Upper lobe of right lung (tissue), 1 donor: ENCODE measurements around the gene DARS1. TPM values are rescaled to one million over a fixed set of nuclear protein-coding genes. Genes with fewer than 3 reads are reported as not detected.

ENCODE experiments used
- ATAC-seq: fragments of 200-7000 bp; cut with Tn5 transposase; one replicate; pipeline ENCODE4 v1.9.1; 2020; ENCODE audit warnings: mild to moderate bottlenecking, moderate library complexity
- DNase-seq: peaks from one replicate; pipeline ENCODE4 v3.0.0-alpha.2; 2020
- H3K27ac ChIP-seq: fragments of 200-600 bp; one replicate; pipeline ENCODE4 v1.8.0; 2022
- H3K27me3 ChIP-seq: fragments of 200-600 bp; one replicate; pipeline ENCODE4 v1.8.0; 2022; ENCODE audit warnings: mild to moderate bottlenecking
- H3K36me3 ChIP-seq: fragments of 200-600 bp; one replicate; pipeline ENCODE4 v1.8.0; 2022
- H3K4me1 ChIP-seq: fragments of 200-600 bp; one replicate; pipeline ENCODE4 v1.8.0; 2022
- H3K4me3 ChIP-seq: fragments of 200-600 bp; one replicate; pipeline ENCODE4 v1.8.0; 2022; ENCODE audit warnings: mild to moderate bottlenecking
- H3K9me3 ChIP-seq: fragments of 200-600 bp; one replicate; pipeline ENCODE4 v1.8.0; 2022
- intact Hi-C: fragments of 100-400 bp; cut with DNase I; formaldehyde crosslinking; loops from one replicate; pipeline ENCODE4 v1.11.0; 2022
- total RNA-seq: library from RNA; stranded (reverse); fragmentation: NEBNext Ultra II Directional; extraction: Animal tissue kit (Norgen Biotek cat#: 25700); gene quantifications from one replicate; pipeline ENCODE4 v1.2.1, GENCODE V29; 2021
- TF ChIP-seq, protein P1 (sequence below): fragments of 200-600 bp; IDR thresholded peaks from one replicate; pipeline ENCODE4 v1.8.0; 2022; ENCODE audit warnings: antibody characterized with exemption
- donor health status: DM: no; HTN: yes; CAD: no; lungs with severe emphysema.

The DARS1 gene
- total RNA-seq, 1 donor from 2014 or later = 55.3 TPM

DNA sequence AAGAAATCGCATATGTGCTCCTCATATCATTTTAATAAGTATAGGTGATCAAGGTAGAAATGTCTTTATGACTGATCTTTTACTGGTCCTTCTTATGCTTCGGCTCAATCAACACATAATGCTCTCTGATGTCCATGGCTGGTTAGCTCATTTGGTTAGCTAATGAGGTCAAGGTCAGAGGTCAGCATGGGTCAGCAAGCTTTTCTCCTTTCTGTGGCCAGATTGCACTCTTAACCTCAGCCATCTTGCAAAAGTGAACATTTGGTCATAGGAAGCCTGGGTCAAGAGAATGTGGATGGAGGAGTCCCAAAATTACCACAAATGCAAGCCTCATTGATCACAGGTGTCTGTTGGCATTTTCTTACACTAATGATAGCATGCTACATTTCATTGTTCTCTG is 35.4 kb upstream of the DARS1 start:
- intact Hi-C loops = no loop called here
- H3K4me3 ChIP-seq = no peak overlapping the region

DNA sequence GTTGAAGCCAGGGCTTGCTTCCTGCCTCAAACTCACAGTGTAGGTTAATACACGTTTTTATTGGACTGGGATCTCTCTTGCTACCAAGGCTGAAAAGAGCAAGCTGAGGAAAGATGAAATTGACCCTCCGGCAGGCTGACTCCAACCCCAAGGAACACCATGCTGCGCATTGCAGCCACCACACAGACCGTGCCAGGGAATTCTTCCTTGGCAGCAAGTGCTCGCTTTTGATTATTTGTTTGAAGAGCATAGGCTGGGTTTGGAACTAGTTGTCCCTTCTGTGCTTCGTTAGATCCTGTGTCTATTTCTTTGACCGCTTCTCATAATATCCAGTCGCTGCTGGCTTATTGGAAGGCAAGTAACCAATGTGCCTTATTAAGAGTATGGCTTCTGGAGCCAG is 34.4 kb upstream of the DARS1 start:
- Histone ChIP-seq H3K36me3 (no peaks in the 10 kb centered on the region), H3K4me1 (peaks cover 8% of the 10 kb centered on the region), H3K4me3 (no peak overlapping the region), H3K9me3 (no peaks in the 10 kb centered on the region), H3K27me3 (no peaks in the 10 kb centered on the region), H3K27ac (no peak overlapping the region)
- TF ChIP-seq, protein P1, sequence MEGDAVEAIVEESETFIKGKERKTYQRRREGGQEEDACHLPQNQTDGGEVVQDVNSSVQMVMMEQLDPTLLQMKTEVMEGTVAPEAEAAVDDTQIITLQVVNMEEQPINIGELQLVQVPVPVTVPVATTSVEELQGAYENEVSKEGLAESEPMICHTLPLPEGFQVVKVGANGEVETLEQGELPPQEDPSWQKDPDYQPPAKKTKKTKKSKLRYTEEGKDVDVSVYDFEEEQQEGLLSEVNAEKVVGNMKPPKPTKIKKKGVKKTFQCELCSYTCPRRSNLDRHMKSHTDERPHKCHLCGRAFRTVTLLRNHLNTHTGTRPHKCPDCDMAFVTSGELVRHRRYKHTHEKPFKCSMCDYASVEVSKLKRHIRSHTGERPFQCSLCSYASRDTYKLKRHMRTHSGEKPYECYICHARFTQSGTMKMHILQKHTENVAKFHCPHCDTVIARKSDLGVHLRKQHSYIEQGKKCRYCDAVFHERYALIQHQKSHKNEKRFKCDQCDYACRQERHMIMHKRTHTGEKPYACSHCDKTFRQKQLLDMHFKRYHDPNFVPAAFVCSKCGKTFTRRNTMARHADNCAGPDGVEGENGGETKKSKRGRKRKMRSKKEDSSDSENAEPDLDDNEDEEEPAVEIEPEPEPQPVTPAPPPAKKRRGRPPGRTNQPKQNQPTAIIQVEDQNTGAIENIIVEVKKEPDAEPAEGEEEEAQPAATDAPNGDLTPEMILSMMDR = no peak
- intact Hi-C loops = no loop called here
- DNase-seq (no peak), ATAC-seq (no peak)

More for the DNA sequence above, 35.4 kb upstream of the DARS1 start:
- TF ChIP-seq, protein P1 = no peak
- ATAC-seq (no peak), DNase-seq (no peak)
- no peaks in the 10 kb centered on the region for H3K36me3 ChIP-seq
- H3K9me3 ChIP-seq = no peaks in the 10 kb centered on the region
- H3K27me3 ChIP-seq = peaks cover 3% of the 10 kb centered on the region
- peaks cover 14% of the 10 kb centered on the region for H3K4me1 ChIP-seq
- no peak overlapping the region for H3K27ac ChIP-seq

DNA sequence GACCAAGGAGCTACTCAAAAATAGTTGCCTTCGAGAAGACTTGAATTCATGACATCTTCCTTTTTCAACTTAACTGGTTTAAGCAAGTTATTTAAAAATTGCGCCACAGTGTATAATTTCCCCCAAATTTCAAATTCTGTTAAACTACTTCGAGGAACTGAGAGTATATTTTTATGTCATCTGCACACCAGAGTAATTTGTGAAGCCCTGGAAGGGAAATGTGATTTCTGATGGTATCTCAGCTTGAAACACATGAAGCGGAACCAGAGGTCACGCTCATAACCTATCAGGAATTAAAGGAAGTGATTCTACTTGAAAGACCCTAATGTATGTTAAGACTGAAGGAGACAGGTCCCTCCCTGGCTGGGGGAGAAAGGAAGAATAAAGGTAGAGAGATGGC is 33.9 kb upstream of the DARS1 start:
- Histone ChIP-seq H3K4me1 (peaks cover 10% of the 10 kb centered on the region), H3K27ac (no peak overlapping the region), H3K4me3 (no peak overlapping the region), H3K36me3 (no peaks in the 10 kb centered on the region), H3K27me3 (no peaks in the 10 kb centered on the region), H3K9me3 (no peaks in the 10 kb centered on the region)
- intact Hi-C loops = no loop called here
- TF ChIP-seq, protein P1 = no peak
- peak; percentile 56 for ATAC-seq
- DNase-seq = no peak

DNA sequence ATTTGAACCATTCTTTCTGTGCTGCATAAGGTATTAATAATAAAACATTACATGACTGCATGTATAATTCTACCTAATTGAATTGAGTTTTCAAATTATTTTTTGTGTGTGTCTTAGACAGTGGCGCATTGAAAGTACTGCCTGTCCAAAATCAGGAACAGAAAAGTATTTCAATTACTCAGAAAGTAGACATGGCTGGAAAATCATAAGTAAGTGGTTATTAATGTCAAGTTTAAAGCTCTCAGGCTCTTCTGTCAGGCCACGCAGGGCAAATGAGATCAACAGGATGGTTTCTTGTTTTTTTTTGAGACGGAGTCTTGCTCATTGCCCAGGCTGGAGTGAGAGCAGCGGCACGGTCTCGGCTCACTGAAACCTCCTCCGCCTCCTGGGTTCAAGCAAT is 32.4 kb upstream of the DARS1 start:
- Histone ChIP-seq H3K4me1 (peaks cover 23% of the 10 kb centered on the region), H3K4me3 (no peak overlapping the region), H3K27ac (no peak overlapping the region), H3K27me3 (no peaks in the 10 kb centered on the region), H3K9me3 (no peaks in the 10 kb centered on the region), H3K36me3 (no peaks in the 10 kb centered on the region)
- no peak for DNase-seq
- ATAC-seq = no peak
- intact Hi-C loops = no loop called here
- TF ChIP-seq, protein P1 = no peak

DNA sequence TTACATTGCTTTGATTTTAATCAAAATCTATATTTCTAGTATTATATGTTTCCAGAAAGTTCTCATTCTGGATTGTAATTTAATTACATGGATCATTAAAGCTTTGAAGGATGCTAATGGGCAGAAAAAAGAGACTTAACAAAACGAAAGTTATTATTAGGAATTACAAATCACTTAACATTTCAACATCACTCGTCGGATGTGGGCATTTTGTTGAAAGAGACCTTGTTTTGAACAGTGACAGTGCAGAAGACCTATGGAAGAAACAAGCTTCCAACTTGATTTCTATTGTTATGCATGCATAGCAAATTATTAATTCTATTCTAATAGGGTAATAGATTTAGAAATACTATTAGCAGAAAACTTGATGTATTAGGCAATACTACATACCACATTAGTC is 31.4 kb upstream of the DARS1 start:
- intact Hi-C loops = no loop called here
- TF ChIP-seq, protein P1 = no peak
- no peak for DNase-seq
- Histone ChIP-seq H3K27ac (no peak overlapping the region), H3K9me3 (no peaks in the 10 kb centered on the region), H3K36me3 (no peaks in the 10 kb centered on the region), H3K4me3 (no peak overlapping the region), H3K4me1 (peaks cover 23% of the 10 kb centered on the region), H3K27me3 (no peaks in the 10 kb centered on the region)
- ATAC-seq = no peak

DNA sequence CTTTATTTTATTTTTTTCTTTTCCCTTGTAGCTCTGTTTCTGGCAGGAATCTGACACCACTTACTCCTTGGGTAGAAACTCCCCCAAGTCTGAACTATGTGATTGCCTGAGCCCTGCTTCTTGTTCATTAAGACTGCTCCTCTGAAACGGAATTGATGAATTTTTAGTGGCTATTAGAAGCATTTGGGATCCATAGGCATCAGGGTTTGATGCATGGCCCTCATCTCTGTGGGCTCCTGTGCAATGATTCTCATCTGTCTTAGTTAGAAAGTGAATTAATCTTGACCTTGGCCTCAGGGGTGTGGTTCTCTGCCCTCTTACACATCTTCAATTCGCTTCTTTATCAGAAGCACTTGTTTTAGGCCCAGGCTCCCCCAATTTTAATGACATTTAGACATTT is 31.0 kb upstream of the DARS1 start:
- Histone ChIP-seq H3K27me3 (no peaks in the 10 kb centered on the region), H3K27ac (no peak overlapping the region), H3K36me3 (no peaks in the 10 kb centered on the region), H3K9me3 (no peaks in the 10 kb centered on the region), H3K4me1 (peaks cover 21% of the 10 kb centered on the region), H3K4me3 (no peak overlapping the region)
- ATAC-seq = no peak
- intact Hi-C loops = no loop called here
- DNase-seq = no peak
- TF ChIP-seq, protein P1 = no peak
